Activated CD4-positive, alpha-beta T cell treated with anti-CD3 and anti-CD28 coated beads, Interleukin-2, Interleukin-6, amounts not matched to agents 100 ng/mL and 50 ng/mL, durations not matched to agents 16 hours and 8 hours (primary cell): ENCODE measurements around the gene NUDT16.

ENCODE experiments used
- DNase-seq: peaks from one replicate; pipeline ENCODE4 v3.0.0-alpha.2; 2020

The NUDT16 gene

GRCh38 chr3:131387796-131388489 lies 6.4 kb downstream of the NUDT16 start:
- no peak for DNase-seq

- no peak for DNase-seq
These were observed 6.9 kb downstream of the NUDT16 start for GRCh38 chr3:131388490-131388799.

GRCh38 chr3:131390331-131390730 lies 8.8 kb downstream of the NUDT16 start:
- DNase-seq: no peak

- no peak for DNase-seq
These were observed 11.5 kb downstream of the NUDT16 start for GRCh38 chr3:131393051-131393450.

- DNase-seq: no peak
These were observed 12.3 kb downstream of the NUDT16 start for GRCh38 chr3:131393868-131394267.

- no peak for DNase-seq
These were observed 12.8 kb downstream of the NUDT16 start for GRCh38 chr3:131394400-131394799.

GRCh38 chr3:131396170-131396569 lies 14.6 kb downstream of the NUDT16 start:
- no peak for DNase-seq

- DNase-seq: no peak
These were observed 16.3 kb downstream of the NUDT16 start for GRCh38 chr3:131397889-131398288.

GRCh38 chr3:131401978-131402377 lies 20.4 kb downstream of the NUDT16 start:
- no peak for DNase-seq

GRCh38 chr3:131402391-131403039 lies 20.9 kb downstream of the NUDT16 start:
- no peak for DNase-seq

GRCh38 chr3:131403216-131403895 lies 21.8 kb downstream of the NUDT16 start:
- DNase-seq: no peak

- DNase-seq: no peak
These were observed 23.8 kb downstream of the NUDT16 start for GRCh38 chr3:131405411-131405810.

- DNase-seq: no peak
These were observed 24.7 kb downstream of the NUDT16 start for GRCh38 chr3:131406274-131406673.

GRCh38 chr3:131417751-131418150 lies 36.2 kb downstream of the NUDT16 start:
- DNase-seq: no peak

GRCh38 chr3:131421301-131421700 lies 39.7 kb downstream of the NUDT16 start:
- DNase-seq: no peak

GRCh38 chr3:131421957-131422498 lies 40.5 kb downstream of the NUDT16 start:
- no peak for DNase-seq

- DNase-seq: no peak
These were observed 45.7 kb downstream of the NUDT16 start for GRCh38 chr3:131427226-131427625.

GRCh38 chr3:131431754-131432153 lies 50.2 kb downstream of the NUDT16 start:
- DNase-seq: no peak

- no peak for DNase-seq
These were observed 50.9 kb downstream of the NUDT16 start for GRCh38 chr3:131432441-131432840.

GRCh38 chr3:131435000-131435399 lies 53.4 kb downstream of the NUDT16 start:
- DNase-seq: no peak
